ENCODE data around the gene RAB10. TPM values are rescaled to one million over a fixed set of nuclear protein-coding genes. Genes with fewer than 3 reads are reported as not detected.

RAB10 gene
- total and polyA plus RNA-seq, 2 of the 13 experiments (the other 11 are each of a cell fraction or from before 2014, with no cell fraction given) = 48.2 to 120 TPM

DNA sequence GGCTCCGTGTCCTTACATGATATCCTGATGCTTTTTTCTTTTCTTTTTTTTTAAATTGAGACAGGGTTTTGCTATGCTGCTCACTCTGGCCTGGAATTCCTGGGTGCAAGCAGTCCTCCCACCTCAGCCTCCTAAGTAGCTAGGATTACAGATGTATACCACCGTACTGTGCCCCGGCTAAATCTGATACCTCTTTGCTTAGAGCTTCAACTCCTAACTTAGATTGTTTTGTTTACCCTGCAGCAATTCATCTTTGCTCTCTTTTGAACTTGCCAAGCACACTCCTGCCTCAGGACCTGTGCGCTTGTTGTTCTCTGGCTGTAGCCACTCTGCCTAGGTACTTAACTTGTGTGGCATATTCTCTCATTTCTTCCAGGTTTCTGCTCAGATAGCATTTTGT lies 24.5 kb downstream of the RAB10 start (continued):
- TF ChIP-seq FOXP1 (IDR thresholded peaks at IDR 0.05) = no peak
- peak; percentile 83 for TF ChIP-seq FOXP1 (CRISPR knock-in tag; IDR thresholded peaks at IDR 0.05)
- TF ChIP-seq HNRNPL (IDR thresholded peaks at IDR 0.05; ENCODE audit: low read depth, low read length) = no peak
- TF ChIP-seq DMTF1 (CRISPR knock-in tag; IDR thresholded peaks at IDR 0.05) = no peak
- no peak for TF ChIP-seq NCOA2 (CRISPR knock-in tag; IDR thresholded peaks at IDR 0.05)
- TF ChIP-seq, protein P1, sequence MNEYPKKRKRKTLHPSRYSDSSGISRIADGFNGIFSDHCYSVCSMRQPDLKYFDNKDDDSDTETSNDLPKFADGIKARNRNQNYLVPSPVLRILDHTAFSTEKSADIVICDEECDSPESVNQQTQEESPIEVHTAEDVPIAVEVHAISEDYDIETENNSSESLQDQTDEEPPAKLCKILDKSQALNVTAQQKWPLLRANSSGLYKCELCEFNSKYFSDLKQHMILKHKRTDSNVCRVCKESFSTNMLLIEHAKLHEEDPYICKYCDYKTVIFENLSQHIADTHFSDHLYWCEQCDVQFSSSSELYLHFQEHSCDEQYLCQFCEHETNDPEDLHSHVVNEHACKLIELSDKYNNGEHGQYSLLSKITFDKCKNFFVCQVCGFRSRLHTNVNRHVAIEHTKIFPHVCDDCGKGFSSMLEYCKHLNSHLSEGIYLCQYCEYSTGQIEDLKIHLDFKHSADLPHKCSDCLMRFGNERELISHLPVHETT (CRISPR knock-in tag; conservative IDR thresholded peaks at IDR 0.05) = no peak
- TF ChIP-seq ZNF235 (CRISPR knock-in tag; IDR thresholded peaks at IDR 0.05; ENCODE audit: borderline replicate concordance) = no peak
- TF ChIP-seq ZNF407 (CRISPR knock-in tag; IDR thresholded peaks at IDR 0.05; ENCODE audit: not compliant biosample characterization) = no peak
- no peak for TF ChIP-seq ADNP (CRISPR knock-in tag; IDR thresholded peaks at IDR 0.05)
- TF ChIP-seq NFKB2 (CRISPR knock-in tag; IDR thresholded peaks at IDR 0.05; ENCODE audit: borderline replicate concordance) = no peak
- TF ChIP-seq, protein P2, sequence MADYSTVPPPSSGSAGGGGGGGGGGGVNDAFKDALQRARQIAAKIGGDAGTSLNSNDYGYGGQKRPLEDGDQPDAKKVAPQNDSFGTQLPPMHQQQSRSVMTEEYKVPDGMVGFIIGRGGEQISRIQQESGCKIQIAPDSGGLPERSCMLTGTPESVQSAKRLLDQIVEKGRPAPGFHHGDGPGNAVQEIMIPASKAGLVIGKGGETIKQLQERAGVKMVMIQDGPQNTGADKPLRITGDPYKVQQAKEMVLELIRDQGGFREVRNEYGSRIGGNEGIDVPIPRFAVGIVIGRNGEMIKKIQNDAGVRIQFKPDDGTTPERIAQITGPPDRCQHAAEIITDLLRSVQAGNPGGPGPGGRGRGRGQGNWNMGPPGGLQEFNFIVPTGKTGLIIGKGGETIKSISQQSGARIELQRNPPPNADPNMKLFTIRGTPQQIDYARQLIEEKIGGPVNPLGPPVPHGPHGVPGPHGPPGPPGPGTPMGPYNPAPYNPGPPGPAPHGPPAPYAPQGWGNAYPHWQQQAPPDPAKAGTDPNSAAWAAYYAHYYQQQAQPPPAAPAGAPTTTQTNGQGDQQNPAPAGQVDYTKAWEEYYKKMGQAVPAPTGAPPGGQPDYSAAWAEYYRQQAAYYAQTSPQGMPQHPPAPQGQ (CRISPR knock-in tag; IDR thresholded peaks at IDR 0.05; ENCODE audit: borderline replicate concordance) = no peak
- TF ChIP-seq, protein P3, sequence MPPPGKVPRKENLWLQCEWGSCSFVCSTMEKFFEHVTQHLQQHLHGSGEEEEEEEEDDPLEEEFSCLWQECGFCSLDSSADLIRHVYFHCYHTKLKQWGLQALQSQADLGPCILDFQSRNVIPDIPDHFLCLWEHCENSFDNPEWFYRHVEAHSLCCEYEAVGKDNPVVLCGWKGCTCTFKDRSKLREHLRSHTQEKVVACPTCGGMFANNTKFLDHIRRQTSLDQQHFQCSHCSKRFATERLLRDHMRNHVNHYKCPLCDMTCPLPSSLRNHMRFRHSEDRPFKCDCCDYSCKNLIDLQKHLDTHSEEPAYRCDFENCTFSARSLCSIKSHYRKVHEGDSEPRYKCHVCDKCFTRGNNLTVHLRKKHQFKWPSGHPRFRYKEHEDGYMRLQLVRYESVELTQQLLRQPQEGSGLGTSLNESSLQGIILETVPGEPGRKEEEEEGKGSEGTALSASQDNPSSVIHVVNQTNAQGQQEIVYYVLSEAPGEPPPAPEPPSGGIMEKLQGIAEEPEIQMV (CRISPR knock-in tag; IDR thresholded peaks at IDR 0.05; ENCODE audit: low read depth) = no peak
- TF ChIP-seq, protein P4, sequence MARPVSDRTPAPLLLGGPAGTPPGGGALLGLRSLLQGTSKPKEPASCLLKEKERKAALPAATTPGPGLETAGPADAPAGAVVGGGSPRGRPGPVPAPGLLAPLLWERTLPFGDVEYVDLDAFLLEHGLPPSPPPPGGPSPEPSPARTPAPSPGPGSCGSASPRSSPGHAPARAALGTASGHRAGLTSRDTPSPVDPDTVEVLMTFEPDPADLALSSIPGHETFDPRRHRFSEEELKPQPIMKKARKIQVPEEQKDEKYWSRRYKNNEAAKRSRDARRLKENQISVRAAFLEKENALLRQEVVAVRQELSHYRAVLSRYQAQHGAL (CRISPR knock-in tag; IDR thresholded peaks at IDR 0.05; ENCODE audit: not compliant biosample characterization) = no peak
- 0 out of 2 replicates have a peak, but pooled peaks have one; percentile 35 for TF ChIP-seq MIXL1 (CRISPR knock-in tag; IDR thresholded peaks at IDR 0.05)

All from HepG2 (cell line).